GM04503 (cell line): ENCODE measurements around the gene NAA20.
A peak's percentile ranks its signal among the peaks of the same experiment; 100 is the strongest.

Experiments
- DNase-seq: peaks from one replicate; pipeline ENCODE4 v3.0.0-alpha.2; 2012; ENCODE audit warnings: low read depth

NAA20 gene

DNA sequence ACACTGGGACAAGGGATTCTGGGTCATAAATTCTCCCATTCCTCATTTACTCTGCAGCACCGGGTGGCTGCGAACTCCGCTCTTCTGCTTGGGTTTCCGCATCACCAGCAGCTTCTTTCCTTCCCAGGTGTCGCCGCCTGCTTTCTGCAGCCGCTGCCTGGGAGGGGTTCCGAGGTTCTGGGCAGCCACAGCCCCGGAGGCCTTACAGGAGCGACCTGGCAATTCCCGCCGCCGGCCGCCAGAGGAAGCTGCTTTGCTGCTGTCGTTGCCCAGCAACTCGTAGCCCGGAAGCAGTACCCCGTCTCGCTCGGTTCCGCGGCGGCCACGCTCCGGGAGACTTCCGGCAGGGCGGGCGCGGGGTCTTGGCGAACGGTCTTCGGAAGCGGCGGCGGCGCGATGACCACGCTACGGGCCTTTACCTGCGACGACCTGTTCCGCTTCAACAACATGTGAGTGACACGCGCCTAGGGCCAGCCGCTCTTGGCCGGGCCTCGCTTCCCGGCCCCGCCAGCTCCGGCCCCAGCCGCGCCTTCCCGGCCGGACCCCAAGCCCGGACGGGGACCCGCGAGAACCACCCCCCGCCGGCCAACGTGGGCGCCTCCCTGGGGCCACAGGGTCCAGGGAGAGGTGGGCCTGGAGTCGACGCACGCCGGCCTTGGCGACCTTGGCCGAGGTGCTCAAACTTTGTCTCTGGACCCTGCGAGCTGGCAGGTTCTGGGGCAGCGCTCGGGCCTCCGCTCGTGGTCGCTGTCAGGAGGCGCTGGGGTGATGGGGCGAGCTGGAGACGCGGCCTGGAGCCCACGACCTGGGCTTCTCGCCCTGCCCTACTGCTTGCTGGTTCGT lies at the start of gene NAA20:
Gene NAA20, plus strand, starts transcription at position 362 of the 843 bp plus-strand sequence. Its CDS starts 35 bp downstream, at position 397.
- peak; percentile 48 for DNase-seq

GRCh38 chr20:19967445-19967844 lies 49.7 kb upstream of the NAA20 start:
- DNase-seq = no peak

GRCh38 chr20:19968028-19968427 lies 49.1 kb upstream of the NAA20 start:
- no peak for DNase-seq

- DNase-seq = no peak
These were observed 48.6 kb upstream of the NAA20 start for GRCh38 chr20:19968466-19969073.

GRCh38 chr20:19969106-19969505 lies 48.1 kb upstream of the NAA20 start:
- DNase-seq = no peak

GRCh38 chr20:19969507-19970255 lies 47.5 kb upstream of the NAA20 start:
- DNase-seq = no peak

DNA sequence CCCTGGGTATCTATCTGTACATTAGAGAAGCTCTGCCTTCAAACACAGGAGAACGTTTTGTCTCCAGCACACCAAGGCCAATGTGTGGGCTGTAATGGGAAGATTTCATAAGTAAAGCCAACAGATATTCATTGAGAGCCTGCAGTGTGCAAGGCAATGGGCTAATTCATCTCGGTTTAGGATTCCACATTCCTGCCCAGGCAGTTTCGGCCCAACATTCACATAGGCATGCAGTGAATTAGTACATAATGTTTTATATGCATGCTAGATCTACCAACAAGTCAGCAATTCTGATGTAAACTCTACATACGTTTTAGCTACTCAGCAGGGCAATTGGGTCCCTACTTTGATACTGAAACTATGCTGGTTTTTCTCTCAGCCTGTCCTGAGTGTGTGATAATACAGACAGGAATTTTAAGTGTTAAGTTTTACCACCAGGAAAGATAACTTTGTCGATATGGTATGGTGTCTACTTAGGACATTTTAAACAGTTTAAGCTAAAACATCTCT lies 46.9 kb upstream of the NAA20 start:
- no peak for DNase-seq

DNA sequence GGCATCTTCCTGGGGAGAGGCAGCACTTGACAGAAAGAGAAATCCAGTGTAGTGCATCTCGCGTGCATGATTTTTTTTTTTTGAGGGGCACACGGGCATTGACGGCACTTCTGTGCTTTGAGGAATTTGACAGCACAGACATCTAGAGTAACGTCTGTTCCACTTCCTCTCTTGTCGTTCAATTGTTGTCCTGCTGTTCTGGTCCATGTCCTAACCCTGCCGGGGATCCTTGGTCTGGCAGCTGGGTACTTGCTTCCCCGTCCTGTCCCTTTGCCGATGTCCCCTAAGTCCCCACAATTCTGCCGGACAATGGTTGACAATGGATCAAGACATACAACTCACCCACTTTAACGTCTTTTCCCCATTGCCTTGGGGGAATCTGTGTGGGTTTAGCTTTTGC lies 46.0 kb upstream of the NAA20 start:
- DNase-seq = no peak

GRCh38 chr20:19973961-19974629 lies 43.1 kb upstream of the NAA20 start:
- DNase-seq = no peak

GRCh38 chr20:19974630-19975435 lies 42.3 kb upstream of the NAA20 start:
- DNase-seq = peak; percentile 95

- DNase-seq = no peak
These were observed 41.7 kb upstream of the NAA20 start for GRCh38 chr20:19975436-19975799.

- DNase-seq = no peak
These were observed 41.3 kb upstream of the NAA20 start for GRCh38 chr20:19975901-19976300.

DNA sequence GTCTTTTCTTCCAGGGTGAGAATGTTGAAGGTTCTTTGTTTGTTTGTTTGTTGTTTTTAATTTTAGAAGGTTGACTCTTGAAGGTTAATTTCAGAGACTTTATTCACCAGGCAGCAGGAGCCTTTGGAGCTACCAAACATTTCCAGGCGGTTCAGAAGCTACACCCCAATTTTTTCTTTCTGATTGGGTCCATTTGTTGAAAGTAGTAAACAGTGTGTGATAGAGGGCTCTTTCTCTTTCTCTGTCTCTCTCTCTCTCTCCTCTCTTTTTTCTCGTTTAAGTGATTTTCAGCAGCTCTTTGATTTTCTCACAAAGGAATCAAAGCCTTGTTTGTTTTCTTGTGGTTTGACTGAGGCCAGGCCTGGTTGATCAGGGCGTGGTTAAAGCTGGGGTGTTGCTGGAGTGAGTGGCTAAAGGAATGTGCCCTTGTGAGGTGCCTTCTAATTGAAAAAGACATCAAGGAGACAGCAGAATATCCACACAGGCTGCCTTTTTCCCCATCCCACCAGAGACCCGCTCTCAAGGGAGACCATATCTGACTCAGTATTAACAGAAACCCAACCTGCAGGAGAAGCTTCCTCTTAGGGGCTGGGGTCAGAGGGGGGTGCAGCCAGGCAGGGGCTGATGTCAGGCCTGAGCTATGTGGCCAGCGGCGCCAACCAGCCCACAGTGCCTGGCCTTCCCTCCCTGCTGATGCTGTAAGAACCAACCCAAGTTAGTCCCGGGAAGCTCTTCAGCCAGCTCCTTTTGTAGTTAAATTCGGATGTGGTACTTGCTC lies 40.4 kb upstream of the NAA20 start:
- DNase-seq = no peak

DNA sequence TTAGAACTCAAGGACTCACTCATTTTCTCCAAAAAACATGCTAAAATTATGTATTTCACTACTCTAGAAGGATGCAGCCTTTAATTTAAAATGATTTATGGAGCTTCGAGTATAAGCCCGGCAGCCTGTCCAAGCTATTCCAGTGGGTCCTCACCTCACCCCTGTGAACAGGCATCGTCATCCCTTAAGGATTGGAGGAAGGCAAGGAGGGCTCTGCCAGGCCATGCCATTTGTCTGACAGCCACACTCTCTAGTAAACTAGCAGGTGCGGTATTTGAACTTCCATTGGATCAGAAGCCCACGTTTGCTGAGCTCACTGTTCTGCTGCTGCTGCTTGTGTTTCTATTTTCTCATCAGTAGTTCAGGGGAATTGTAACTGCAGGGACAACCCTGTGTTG lies 39.8 kb upstream of the NAA20 start:
- DNase-seq = no peak

GRCh38 chr20:19978511-19979210 lies 38.5 kb upstream of the NAA20 start:
- no peak for DNase-seq

- DNase-seq = no peak
These were observed 36.1 kb upstream of the NAA20 start for GRCh38 chr20:19981031-19981451.

DNA sequence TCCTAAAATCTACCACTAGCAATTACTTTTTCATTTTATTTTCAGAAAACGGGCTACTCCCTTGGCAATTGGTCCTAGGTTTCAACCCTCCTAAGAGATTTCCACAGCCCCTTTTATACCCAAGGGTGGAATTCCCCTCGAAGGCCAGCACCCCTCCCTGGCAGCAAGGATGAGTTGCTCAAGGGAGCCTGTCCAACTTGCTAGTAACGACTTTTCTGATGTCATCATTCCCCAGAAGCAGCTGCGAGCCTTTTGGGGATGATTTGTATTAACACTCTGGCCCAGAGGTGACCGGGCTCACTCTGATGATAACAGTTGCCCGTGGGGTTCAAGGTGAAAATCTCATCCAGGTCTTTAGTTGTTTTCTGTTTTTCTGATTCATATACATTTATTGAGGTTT lies 30.7 kb upstream of the NAA20 start:
- DNase-seq = peak; percentile 47

DNA sequence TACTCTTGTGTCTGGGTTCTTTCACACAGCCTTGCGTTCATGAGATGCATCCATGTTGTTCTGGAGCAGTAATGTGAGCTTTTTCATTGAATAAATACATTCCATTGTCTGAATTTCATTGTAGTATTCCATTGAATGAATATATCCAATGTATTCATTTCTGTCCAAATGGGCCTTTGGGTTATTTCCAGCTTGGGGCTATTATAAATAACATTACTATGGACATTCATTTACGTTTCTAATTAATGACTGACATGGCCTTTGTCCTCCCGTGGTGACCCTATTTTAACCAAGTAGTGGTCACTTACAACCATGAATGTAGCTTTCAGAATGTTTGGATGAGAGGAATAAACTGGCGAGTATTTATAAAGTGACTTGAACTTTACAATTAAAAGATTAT lies 30.1 kb upstream of the NAA20 start:
- DNase-seq = no peak

GRCh38 chr20:19990850-19991249 lies 26.3 kb upstream of the NAA20 start:
- DNase-seq = no peak

DNA sequence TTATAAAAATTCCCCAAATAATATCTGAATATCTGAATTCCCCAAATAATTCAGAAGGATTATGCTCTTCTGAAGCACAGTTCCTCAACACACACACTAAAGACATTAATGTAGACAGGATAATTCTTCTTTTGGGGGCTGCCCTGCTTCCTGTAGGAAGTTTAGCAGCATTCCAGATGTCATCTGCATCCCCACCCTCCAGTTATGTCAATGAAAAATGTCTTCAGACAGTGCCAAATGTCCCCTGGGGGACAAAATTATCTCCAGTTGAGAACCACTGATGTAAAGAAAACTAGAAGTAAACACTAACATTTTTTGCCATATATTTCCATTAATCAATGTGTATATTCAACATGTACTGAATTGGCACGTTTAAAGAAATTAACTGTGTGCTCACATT lies 25.9 kb upstream of the NAA20 start:
- DNase-seq = no peak
